Measurements from ENCODE around the gene CCDC183. TPM values are rescaled to one million over a fixed set of nuclear protein-coding genes. Genes with fewer than 3 reads are reported as not detected.
"Not testable (repeated sequence)": the region's sequence is repeated elsewhere in the genome, so short reads cannot be mapped to it uniquely, and the experiment has no call there.

The CCDC183 gene
- total and polyA plus RNA-seq, 2 donors from 2014 or later, result 0.88 to 3.1 TPM

- H3K27ac ChIP-seq (ENCODE audit: low read depth in 2 of 2, low read length in 2 of 2), result no peak overlapping the region
- FAIRE-seq (no peak), DNase-seq (peak in 1 of 5 donors; percentile 63)
- H3K36me3 ChIP-seq (ENCODE audit: control insufficient read depth in 2 of 3, insufficient read depth in 3 of 3, low read length in 3 of 3), result no peaks in the 10 kb centered on the region
- no peaks in the 10 kb centered on the region for H3K9me3 ChIP-seq (ENCODE audit: control insufficient read depth in 2 of 3, insufficient read depth in 1 of 3, low read length in 3 of 3)
- intact Hi-C loops (cut with DNase I), result no loop called here
- no peak overlapping the region for H3K4me3 ChIP-seq (ENCODE audit: low read length in 3 of 3)
- H3K9ac ChIP-seq (ENCODE audit: low read length in 3 of 3), result no peak overlapping the region
- no peaks in the 10 kb centered on the region for H3K27me3 ChIP-seq (ENCODE audit: control insufficient read depth, insufficient read depth, low read length)
- peaks cover 0 to 8% (median 0%) of the 10 kb centered on the region in 3 donors for H3K4me1 ChIP-seq (ENCODE audit: control insufficient read depth in 2 of 3, insufficient read depth in 2 of 3, low read depth in 1 of 3, low read length in 3 of 3)
- no peak for TF ChIP-seq CTCF (IDR thresholded peaks at IDR 0.05; ENCODE audit: borderline replicate concordance, extremely low read depth, insufficient read depth)
Observed at GRCh38 chr9:136835932-136836904, 40.1 kb downstream of the CCDC183 start.

- H3K36me3 ChIP-seq (ENCODE audit: control insufficient read depth in 2 of 3, insufficient read depth in 3 of 3, low read length in 3 of 3), result no peaks in the 10 kb centered on the region
Observed at GRCh38 chr9:136837146-136837855, 41.2 kb downstream of the CCDC183 start.

GRCh38 chr9:136837856-136838277 is 41.7 kb downstream of the CCDC183 start:
- H3K9ac ChIP-seq (ENCODE audit: low read length in 3 of 3); H3K27me3 ChIP-seq (ENCODE audit: control insufficient read depth, insufficient read depth, low read length); intact Hi-C loops (cut with DNase I); FAIRE-seq; H3K4me3 ChIP-seq (ENCODE audit: low read length in 3 of 3); DNase-seq; H3K27ac ChIP-seq (ENCODE audit: low read depth in 2 of 2, low read length in 2 of 2); H3K9me3 ChIP-seq (ENCODE audit: control insufficient read depth in 2 of 3, insufficient read depth in 1 of 3, low read length in 3 of 3); H3K36me3 ChIP-seq (ENCODE audit: control insufficient read depth in 2 of 3, insufficient read depth in 3 of 3, low read length in 3 of 3): not testable (repeated sequence)
- H3K4me1 ChIP-seq (ENCODE audit: control insufficient read depth in 2 of 3, insufficient read depth in 2 of 3, low read depth in 1 of 3, low read length in 3 of 3), result peaks cover 0 to 22% (median 7%) of the 10 kb centered on the region in 3 donors

More at GRCh38 chr9:136837146-136837855, 41.2 kb downstream of the CCDC183 start:
- no peak overlapping the region for H3K27ac ChIP-seq (ENCODE audit: low read depth in 2 of 2, low read length in 2 of 2)
- no peaks in the 10 kb centered on the region for H3K9me3 ChIP-seq (ENCODE audit: control insufficient read depth in 2 of 3, insufficient read depth in 1 of 3, low read length in 3 of 3)
- peaks cover 0 to 17% (median 7%) of the 10 kb centered on the region in 3 donors for H3K4me1 ChIP-seq (ENCODE audit: control insufficient read depth in 2 of 3, insufficient read depth in 2 of 3, low read depth in 1 of 3, low read length in 3 of 3)
- H3K4me3 ChIP-seq (ENCODE audit: low read length in 3 of 3), result no peak overlapping the region
- no peak for TF ChIP-seq CTCF (IDR thresholded peaks at IDR 0.05; ENCODE audit: borderline replicate concordance, extremely low read depth, insufficient read depth)
- intact Hi-C loops (cut with DNase I), result no loop called here
- DNase-seq (peak in 1 of 5 donors; percentile 79), FAIRE-seq (no peak)
- no peaks in the 10 kb centered on the region for H3K27me3 ChIP-seq (ENCODE audit: control insufficient read depth, insufficient read depth, low read length)
- H3K9ac ChIP-seq (ENCODE audit: low read length in 3 of 3), result no peak overlapping the region

Measured in kidney (tissue), 14 donors.